PFSK-1 (cell line): ENCODE measurements around the gene IL17RC.

Experiments used
- POLR2AphosphoS5 ChIP-seq: IDR thresholded peaks from 2 replicates; pipeline ENCODE4 v1.6.1; 2012; ENCODE audit warnings: low read depth, mild to moderate bottlenecking, control low read depth, low read length, moderate library complexity
- TF ChIP-seq, protein P1 (sequence below), 2 experiments: IDR thresholded peaks; 2 replicates each; pipeline versions ENCODE4 v1.6.1 to v1.8.0; 2011 to 2012; ENCODE audit warnings: low read depth in 2 of 2, low read length in 2 of 2, control low read depth in 1 of 2, inconsistent platforms in 1 of 2, mild to moderate bottlenecking in 1 of 2, moderate library complexity in 1 of 2; ENCODE audit not compliant: insufficient read depth in 1 of 2

DNA sequence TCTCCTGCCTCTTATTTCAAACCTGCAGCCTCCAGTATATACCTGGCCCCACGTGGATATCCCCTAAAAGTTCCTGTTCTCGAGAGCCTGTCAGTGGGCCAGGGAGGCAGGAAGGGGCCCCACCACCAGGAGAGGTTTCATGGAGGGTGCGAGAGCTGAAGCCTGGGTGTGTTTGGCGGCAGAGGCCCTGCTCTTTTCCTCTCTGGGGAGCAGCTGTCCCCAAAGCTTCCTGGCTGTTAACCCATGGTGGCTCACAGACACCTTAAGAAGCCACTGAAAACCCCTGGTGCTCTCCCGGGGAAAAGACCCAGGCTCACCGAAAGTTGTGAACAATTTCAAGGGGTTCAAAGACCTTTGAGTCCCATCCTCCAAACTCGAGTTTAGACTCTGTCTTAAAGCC, 34.2 kb downstream of the IL17RC start:
- TF ChIP-seq POLR2AphosphoS5: no peak
- TF ChIP-seq, protein P1, sequence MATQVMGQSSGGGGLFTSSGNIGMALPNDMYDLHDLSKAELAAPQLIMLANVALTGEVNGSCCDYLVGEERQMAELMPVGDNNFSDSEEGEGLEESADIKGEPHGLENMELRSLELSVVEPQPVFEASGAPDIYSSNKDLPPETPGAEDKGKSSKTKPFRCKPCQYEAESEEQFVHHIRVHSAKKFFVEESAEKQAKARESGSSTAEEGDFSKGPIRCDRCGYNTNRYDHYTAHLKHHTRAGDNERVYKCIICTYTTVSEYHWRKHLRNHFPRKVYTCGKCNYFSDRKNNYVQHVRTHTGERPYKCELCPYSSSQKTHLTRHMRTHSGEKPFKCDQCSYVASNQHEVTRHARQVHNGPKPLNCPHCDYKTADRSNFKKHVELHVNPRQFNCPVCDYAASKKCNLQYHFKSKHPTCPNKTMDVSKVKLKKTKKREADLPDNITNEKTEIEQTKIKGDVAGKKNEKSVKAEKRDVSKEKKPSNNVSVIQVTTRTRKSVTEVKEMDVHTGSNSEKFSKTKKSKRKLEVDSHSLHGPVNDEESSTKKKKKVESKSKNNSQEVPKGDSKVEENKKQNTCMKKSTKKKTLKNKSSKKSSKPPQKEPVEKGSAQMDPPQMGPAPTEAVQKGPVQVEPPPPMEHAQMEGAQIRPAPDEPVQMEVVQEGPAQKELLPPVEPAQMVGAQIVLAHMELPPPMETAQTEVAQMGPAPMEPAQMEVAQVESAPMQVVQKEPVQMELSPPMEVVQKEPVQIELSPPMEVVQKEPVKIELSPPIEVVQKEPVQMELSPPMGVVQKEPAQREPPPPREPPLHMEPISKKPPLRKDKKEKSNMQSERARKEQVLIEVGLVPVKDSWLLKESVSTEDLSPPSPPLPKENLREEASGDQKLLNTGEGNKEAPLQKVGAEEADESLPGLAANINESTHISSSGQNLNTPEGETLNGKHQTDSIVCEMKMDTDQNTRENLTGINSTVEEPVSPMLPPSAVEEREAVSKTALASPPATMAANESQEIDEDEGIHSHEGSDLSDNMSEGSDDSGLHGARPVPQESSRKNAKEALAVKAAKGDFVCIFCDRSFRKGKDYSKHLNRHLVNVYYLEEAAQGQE (IDR thresholded peaks at IDR 0.05; ENCODE audit: insufficient read depth in 1 of 2, low read depth in 2 of 2, low read length in 2 of 2): no peak
